Adrenal gland (tissue), 5 donors: ENCODE measurements around the gene FCN2.

ENCODE experiments used
- POLR2A ChIP-seq, 2 donors: fragments of 450-650 bp; IDR thresholded peaks; one replicate each; pipeline ENCODE4 v1.6.1; 2017; ENCODE audit warnings: antibody characterized with exemption in 2 of 2, mild to moderate bottlenecking in 2 of 2, moderate library complexity in 1 of 2
- TF ChIP-seq, protein P1 (sequence below), 6 experiments: fragments of 450-650 bp in 4 of 6; fragments of 200-600 bp in 2 of 6; sonication (generic) in 1 of 6; IDR thresholded peaks; 1 replicate in 5 of 6; 2 replicates in 1 of 6; pipeline versions ENCODE4 v1.5.1 to v1.8.0; 2016 to 2021; ENCODE audit warnings: antibody characterized with exemption in 6 of 6, mild to moderate bottlenecking in 2 of 6, moderate library complexity in 1 of 6
- donor health status: DM: no; HTN: no; CAD: no.

GRCh38 chr9:134855900-134856377, 24.7 kb upstream of the FCN2 start:
- TF ChIP-seq, protein P1, sequence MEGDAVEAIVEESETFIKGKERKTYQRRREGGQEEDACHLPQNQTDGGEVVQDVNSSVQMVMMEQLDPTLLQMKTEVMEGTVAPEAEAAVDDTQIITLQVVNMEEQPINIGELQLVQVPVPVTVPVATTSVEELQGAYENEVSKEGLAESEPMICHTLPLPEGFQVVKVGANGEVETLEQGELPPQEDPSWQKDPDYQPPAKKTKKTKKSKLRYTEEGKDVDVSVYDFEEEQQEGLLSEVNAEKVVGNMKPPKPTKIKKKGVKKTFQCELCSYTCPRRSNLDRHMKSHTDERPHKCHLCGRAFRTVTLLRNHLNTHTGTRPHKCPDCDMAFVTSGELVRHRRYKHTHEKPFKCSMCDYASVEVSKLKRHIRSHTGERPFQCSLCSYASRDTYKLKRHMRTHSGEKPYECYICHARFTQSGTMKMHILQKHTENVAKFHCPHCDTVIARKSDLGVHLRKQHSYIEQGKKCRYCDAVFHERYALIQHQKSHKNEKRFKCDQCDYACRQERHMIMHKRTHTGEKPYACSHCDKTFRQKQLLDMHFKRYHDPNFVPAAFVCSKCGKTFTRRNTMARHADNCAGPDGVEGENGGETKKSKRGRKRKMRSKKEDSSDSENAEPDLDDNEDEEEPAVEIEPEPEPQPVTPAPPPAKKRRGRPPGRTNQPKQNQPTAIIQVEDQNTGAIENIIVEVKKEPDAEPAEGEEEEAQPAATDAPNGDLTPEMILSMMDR (IDR thresholded peaks at IDR 0.05), result no peak
- no peak for TF ChIP-seq POLR2A (IDR thresholded peaks at IDR 0.05)
